ENCODE measurements around the gene ASTL. TPM values are rescaled to one million over a fixed set of nuclear protein-coding genes. Genes with fewer than 3 reads are reported as not detected.
A peak's percentile ranks its signal among the peaks of the same experiment; 100 is the strongest.

The ASTL gene
- total and polyA plus RNA-seq, 2 experiments from 2014 or later = not detected

DNA sequence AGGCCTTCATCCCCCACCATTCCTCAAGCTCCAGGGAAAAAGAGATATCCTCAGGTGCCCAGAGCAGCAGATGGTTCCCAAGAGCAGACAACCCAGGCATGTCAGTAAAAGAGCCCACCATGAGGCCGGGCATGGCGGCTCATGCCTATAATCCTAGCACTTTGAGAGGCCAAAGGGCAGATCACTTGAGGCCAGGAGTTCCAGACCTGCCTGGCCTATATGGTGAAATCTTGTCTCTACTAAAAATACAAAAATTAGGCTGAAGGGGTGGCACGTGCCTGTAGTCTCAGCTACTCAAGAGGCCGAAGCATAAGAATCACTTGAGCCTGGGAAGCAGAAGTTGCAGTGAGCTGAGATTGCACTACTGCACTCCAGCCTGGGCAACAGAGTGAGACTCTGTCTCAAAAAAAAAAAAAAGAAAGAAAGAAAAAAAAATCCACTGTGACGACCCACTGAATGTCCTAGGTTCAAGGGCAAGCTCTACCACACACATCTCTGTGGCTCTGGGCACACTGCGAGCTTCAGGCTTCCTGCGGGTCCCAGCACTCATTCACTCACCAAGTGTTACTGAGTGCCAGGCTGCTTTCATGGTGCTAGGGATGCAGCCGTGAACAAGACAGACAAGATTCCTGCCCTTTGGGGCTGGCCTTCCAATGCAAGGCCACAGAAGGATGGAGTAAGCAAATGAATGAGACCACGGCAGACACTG lies 13.4 kb upstream of the ASTL start:
- Histone ChIP-seq H3K27me3 (no peaks in the 10 kb centered on the region), H3K4me1 (ENCODE audit: insufficient read depth) (peaks cover 15% of the 10 kb centered on the region), H3K4me3 (no peak overlapping the region), H3K4me2 (no peak overlapping the region), H3K9me3 (ENCODE audit: low read depth) (no peaks in the 10 kb centered on the region), H2AFZ (no peak overlapping the region), H3K9me2 (replicated peaks; ENCODE audit: insufficient read depth) (no peaks in the 10 kb centered on the region), H3K36me3 (replicated peaks; ENCODE audit: insufficient read depth, low read depth) (no peaks in the 10 kb centered on the region), H3K79me2 (no peaks in the 10 kb centered on the region), H3K27ac (no peak overlapping the region), H4K20me1 (ENCODE audit: insufficient read depth, poor library complexity, severe bottlenecking) (no peaks in the 10 kb centered on the region)
- DNase-seq (ENCODE audit: low spot score) = no peak
- 89% methylated on average over 9 of the region's 9 CpGs for WGBS (ENCODE audit: low lambda C conversion rate, missing lambda C conversion rate)
- TF ChIP-seq EZH2 (IDR thresholded peaks at IDR 0.05; ENCODE audit: borderline replicate concordance) = no peak
- no peak for TF ChIP-seq EZH2phosphoT487 (IDR thresholded peaks at IDR 0.05; ENCODE audit: low read depth, severe bottlenecking, unreplicated experiment)
- TF ChIP-seq, protein P1, sequence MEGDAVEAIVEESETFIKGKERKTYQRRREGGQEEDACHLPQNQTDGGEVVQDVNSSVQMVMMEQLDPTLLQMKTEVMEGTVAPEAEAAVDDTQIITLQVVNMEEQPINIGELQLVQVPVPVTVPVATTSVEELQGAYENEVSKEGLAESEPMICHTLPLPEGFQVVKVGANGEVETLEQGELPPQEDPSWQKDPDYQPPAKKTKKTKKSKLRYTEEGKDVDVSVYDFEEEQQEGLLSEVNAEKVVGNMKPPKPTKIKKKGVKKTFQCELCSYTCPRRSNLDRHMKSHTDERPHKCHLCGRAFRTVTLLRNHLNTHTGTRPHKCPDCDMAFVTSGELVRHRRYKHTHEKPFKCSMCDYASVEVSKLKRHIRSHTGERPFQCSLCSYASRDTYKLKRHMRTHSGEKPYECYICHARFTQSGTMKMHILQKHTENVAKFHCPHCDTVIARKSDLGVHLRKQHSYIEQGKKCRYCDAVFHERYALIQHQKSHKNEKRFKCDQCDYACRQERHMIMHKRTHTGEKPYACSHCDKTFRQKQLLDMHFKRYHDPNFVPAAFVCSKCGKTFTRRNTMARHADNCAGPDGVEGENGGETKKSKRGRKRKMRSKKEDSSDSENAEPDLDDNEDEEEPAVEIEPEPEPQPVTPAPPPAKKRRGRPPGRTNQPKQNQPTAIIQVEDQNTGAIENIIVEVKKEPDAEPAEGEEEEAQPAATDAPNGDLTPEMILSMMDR (IDR thresholded peaks at IDR 0.05; ENCODE audit: poor library complexity) = no peak

DNA sequence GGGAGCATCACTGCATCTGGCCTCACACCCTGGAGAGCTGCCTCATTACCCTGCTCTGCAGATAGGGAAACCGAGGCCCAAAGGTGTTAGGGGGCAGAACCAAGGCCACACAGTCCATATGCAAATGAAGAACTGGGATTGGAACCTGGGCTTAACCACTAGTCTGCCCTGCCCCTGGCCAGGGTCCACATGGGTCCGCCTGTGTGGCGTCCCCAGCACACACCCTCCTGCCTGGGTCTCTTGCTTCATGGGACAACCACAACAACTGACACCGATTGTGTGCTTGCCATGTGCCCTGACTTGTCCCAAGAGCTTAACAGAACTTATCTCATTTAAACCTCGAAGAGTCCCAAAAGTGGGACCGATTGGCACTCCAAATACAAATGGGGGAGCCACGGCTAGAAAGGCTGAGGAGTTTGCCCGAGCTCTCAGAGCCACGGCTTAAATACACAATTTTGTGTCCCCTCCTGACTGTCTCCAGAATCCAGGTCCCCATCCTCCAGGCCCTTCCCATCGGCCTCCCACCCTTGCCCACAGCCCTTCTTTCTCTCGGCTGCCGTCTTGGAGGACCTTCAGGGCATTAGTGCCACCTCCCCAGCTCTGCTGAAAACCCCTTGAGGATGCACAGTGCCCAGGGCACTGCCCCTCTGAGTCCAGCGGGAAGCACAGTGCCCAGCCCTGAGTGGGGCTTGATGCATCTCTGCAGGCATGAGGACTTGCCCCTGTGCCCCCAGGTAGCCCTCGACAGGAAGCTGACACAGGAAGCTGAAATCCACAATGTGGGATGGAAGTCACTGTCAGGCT lies 12.7 kb upstream of the ASTL start:
- Histone ChIP-seq H3K4me2 (no peak overlapping the region), H2AFZ (no peak overlapping the region), H3K27ac (no peak overlapping the region), H3K4me1 (ENCODE audit: insufficient read depth) (peaks cover 15% of the 10 kb centered on the region), H3K36me3 (replicated peaks; ENCODE audit: insufficient read depth, low read depth) (no peaks in the 10 kb centered on the region), H3K9me2 (replicated peaks; ENCODE audit: insufficient read depth) (no peaks in the 10 kb centered on the region), H3K79me2 (no peaks in the 10 kb centered on the region), H3K27me3 (no peaks in the 10 kb centered on the region), H3K9me3 (ENCODE audit: low read depth) (no peaks in the 10 kb centered on the region), H4K20me1 (ENCODE audit: insufficient read depth, poor library complexity, severe bottlenecking) (no peaks in the 10 kb centered on the region), H3K4me3 (no peak overlapping the region)
- 96% methylated on average over 14 of the region's 14 CpGs for whole genome bisulfite sequencing (ENCODE audit: low lambda C conversion rate, missing lambda C conversion rate)
- TF ChIP-seq EZH2phosphoT487 (IDR thresholded peaks at IDR 0.05; ENCODE audit: low read depth, severe bottlenecking, unreplicated experiment) = no peak
- TF ChIP-seq, protein P1 (IDR thresholded peaks at IDR 0.05; ENCODE audit: poor library complexity) = no peak
- TF ChIP-seq EZH2 (IDR thresholded peaks at IDR 0.05; ENCODE audit: borderline replicate concordance) = no peak
- DNase-seq (ENCODE audit: low spot score) = peak; percentile 2

DNA sequence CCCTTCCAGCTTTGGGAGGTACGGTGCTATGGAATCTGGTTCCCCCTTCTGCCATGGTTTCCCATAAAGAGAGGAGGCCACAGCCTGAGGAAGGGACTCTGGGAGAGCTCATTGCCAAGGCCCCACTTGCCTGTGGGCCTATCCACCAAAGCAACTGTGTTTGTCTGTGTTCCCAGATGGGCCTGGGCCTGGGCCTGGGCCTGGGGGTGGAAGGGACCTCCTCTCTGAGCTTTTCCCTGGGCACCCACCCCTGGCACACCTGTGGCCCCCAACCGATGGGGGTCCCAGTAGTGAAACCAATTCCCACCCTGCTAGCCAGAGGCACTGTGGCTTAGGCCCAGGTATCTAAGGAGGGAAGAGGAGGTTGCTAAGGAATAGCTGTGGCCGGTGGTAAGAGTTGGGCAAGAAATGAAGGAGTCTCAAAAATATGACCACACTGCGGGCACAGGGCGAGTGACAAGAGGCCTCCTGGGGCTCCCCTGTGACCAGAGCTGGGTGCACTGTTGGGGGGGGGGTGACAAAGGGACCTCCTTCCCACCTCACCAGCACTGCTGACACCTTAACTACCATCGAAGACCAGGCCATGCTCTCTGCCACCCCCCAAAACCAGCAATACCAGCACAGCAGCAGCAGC lies 11.8 kb upstream of the ASTL start:
- TF ChIP-seq, protein P1 (IDR thresholded peaks at IDR 0.05; ENCODE audit: poor library complexity) = no peak
- no peak for TF ChIP-seq EZH2phosphoT487 (IDR thresholded peaks at IDR 0.05; ENCODE audit: low read depth, severe bottlenecking, unreplicated experiment)
- no peak for TF ChIP-seq EZH2 (IDR thresholded peaks at IDR 0.05; ENCODE audit: borderline replicate concordance)
- H3K9me3 ChIP-seq (ENCODE audit: low read depth) = no peaks in the 10 kb centered on the region
- peaks cover 15% of the 10 kb centered on the region for H3K4me1 ChIP-seq (ENCODE audit: insufficient read depth)
- no peak overlapping the region for H3K27ac ChIP-seq
- no peak overlapping the region for H2AFZ ChIP-seq
- 91% methylated on average over 6 of the region's 6 CpGs for WGBS (ENCODE audit: low lambda C conversion rate, missing lambda C conversion rate)
- no peaks in the 10 kb centered on the region for H4K20me1 ChIP-seq (ENCODE audit: insufficient read depth, poor library complexity, severe bottlenecking)
- H3K9me2 ChIP-seq (replicated peaks; ENCODE audit: insufficient read depth) = no peaks in the 10 kb centered on the region
- no peak overlapping the region for H3K4me3 ChIP-seq
- H3K36me3 ChIP-seq (replicated peaks; ENCODE audit: insufficient read depth, low read depth) = no peaks in the 10 kb centered on the region
- H3K27me3 ChIP-seq = no peaks in the 10 kb centered on the region
- H3K4me2 ChIP-seq = no peak overlapping the region
- peak; percentile 2 for DNase-seq (ENCODE audit: low spot score)
- H3K79me2 ChIP-seq = no peaks in the 10 kb centered on the region
